SK-N-SH treated with all-trans-retinoic acid at 6 μM for 48 hours (cell line): Measurements from ENCODE around the gene PDE8A.

Experiments
- ARNTL ChIP-seq: fragments of 450-650 bp; formaldehyde crosslinking; IDR thresholded peaks from 2 replicates; pipeline ENCODE4 v1.5.0; 2020; ENCODE audit warnings: low read depth, mild to moderate bottlenecking, moderate library complexity, borderline replicate concordance
- ESRRG ChIP-seq: fragments of 250-450 bp; sonication (Bioruptor Pico); IDR thresholded peaks from 2 replicates; pipeline ENCODE4 v1.6.1; 2021; ENCODE audit warnings: mild to moderate bottlenecking
- ISL1 ChIP-seq: fragments of 250-450 bp; sonication (Bioruptor Pico); IDR thresholded peaks from 2 replicates; pipeline ENCODE4 v2.1.2; 2022; ENCODE audit warnings: mild to moderate bottlenecking, moderate library complexity
- PATZ1 ChIP-seq: fragments of 250-450 bp; sonication (Bioruptor Pico); IDR thresholded peaks from 2 replicates; pipeline ENCODE4 v1.8.0; 2020; ENCODE audit warnings: mild to moderate bottlenecking, moderate library complexity, borderline replicate concordance
- POU6F1 ChIP-seq: fragments of 250-450 bp; sonication (Bioruptor Pico); IDR thresholded peaks from 2 replicates; pipeline ENCODE4 v1.8.0; 2021; ENCODE audit warnings: low read depth, mild to moderate bottlenecking, moderate library complexity, borderline replicate concordance
- RARB ChIP-seq: fragments of 250-450 bp; sonication (Bioruptor Pico); IDR thresholded peaks from 2 replicates; pipeline ENCODE4 v1.8.0; 2021; ENCODE audit warnings: mild to moderate bottlenecking, moderate library complexity
- SNAI2 ChIP-seq: fragments of 250-450 bp; sonication (Bioruptor Pico); IDR thresholded peaks from 2 replicates; pipeline ENCODE4 v1.5.0; 2020; ENCODE audit warnings: mild to moderate bottlenecking, moderate library complexity
- ZFP3 ChIP-seq: fragments of 250-450 bp; sonication (Bioruptor Pico); IDR thresholded peaks from 2 replicates; pipeline ENCODE4 v1.5.0; 2020; ENCODE audit warnings: mild to moderate bottlenecking, moderate library complexity
- ZFP30 ChIP-seq: fragments of 450-650 bp; formaldehyde crosslinking; IDR thresholded peaks from 2 replicates; pipeline ENCODE4 v1.5.0; 2022; ENCODE audit warnings: mild to moderate bottlenecking, moderate library complexity
- ZNF8 ChIP-seq: fragments of 450-650 bp; formaldehyde crosslinking; IDR thresholded peaks from 2 replicates; pipeline ENCODE4 v1.5.0; 2020; ENCODE audit warnings: mild to moderate bottlenecking, moderate library complexity

GRCh38 chr15:84938726-84939125 lies 42.9 kb upstream of the PDE8A start:
- TF ChIP-seq PATZ1 (CRISPR knock-in tag) (no peak), RARB (CRISPR knock-in tag) (no peak), ARNTL (CRISPR knock-in tag) (no peak), ZFP3 (CRISPR knock-in tag) (no peak), ZFP30 (CRISPR knock-in tag) (no peak), SNAI2 (CRISPR knock-in tag) (no peak), ESRRG (CRISPR knock-in tag) (no peak), ZNF8 (CRISPR knock-in tag) (no peak), POU6F1 (CRISPR knock-in tag) (no peak), ISL1 (no peak)
